Neuronal stem cell (in vitro differentiated cells): ENCODE results near the gene AVPR2.
A peak's percentile ranks its signal among the peaks of the same experiment; 100 is the strongest.

Experiments
- DNase-seq: peaks from one replicate; pipeline ENCODE4 v3.0.0-alpha.2; 2013; ENCODE audit warnings: low spot score
- H2AFZ ChIP-seq: one replicate; pipeline ENCODE4 v1.6.1; 2013; ENCODE audit warnings: mild to moderate bottlenecking, low read length, inconsistent platforms
- H2AK5ac ChIP-seq: 2 replicates; pipeline ENCODE4 v1.6.1; 2013; ENCODE audit warnings: low read depth, mild to moderate bottlenecking, inconsistent platforms, low read length, moderate library complexity, mixed read lengths
- H2BK120ac ChIP-seq: 2 replicates; pipeline ENCODE4 v1.6.1; 2013; ENCODE audit warnings: low read depth, mild to moderate bottlenecking, inconsistent platforms, low read length, moderate library complexity, mixed read lengths
- H2BK12ac ChIP-seq: one replicate; pipeline ENCODE4 v1.6.1; 2013; ENCODE audit warnings: low read length, inconsistent platforms
- H2BK15ac ChIP-seq: 2 replicates; pipeline ENCODE4 v1.6.1; 2013; ENCODE audit warnings: mild to moderate bottlenecking, low read length, inconsistent platforms, mixed read lengths
- H2BK5ac ChIP-seq: one replicate; pipeline ENCODE4 v1.6.1; 2013; ENCODE audit warnings: inconsistent platforms, mild to moderate bottlenecking, low read length, moderate library complexity
- H3K14ac ChIP-seq: one replicate; pipeline ENCODE4 v1.6.1; 2013; ENCODE audit warnings: low read length, inconsistent platforms
- H3K18ac ChIP-seq: 2 replicates; pipeline ENCODE4 v1.6.1; 2013; ENCODE audit warnings: low read length, inconsistent platforms
- H3K23ac ChIP-seq: 2 replicates; pipeline ENCODE4 v1.6.1; 2013; ENCODE audit warnings: low read depth, mild to moderate bottlenecking, mixed read lengths, low read length, inconsistent platforms; ENCODE audit not compliant: poor library complexity
- H3K27ac ChIP-seq: replicated peaks from 3 replicates; pipeline ENCODE4 v1.5.1; 2013; ENCODE audit warnings: low read length, inconsistent platforms
- H3K27me3 ChIP-seq, 3 experiments: 2 replicates each; pipeline ENCODE4 v1.6.1; 2013; ENCODE audit warnings: low read length in 3 of 3, mild to moderate bottlenecking in 2 of 3, inconsistent platforms in 1 of 3, low read depth in 1 of 3, mixed read lengths in 1 of 3, moderate library complexity in 1 of 3; ENCODE audit not compliant: control insufficient read depth in 3 of 3, insufficient read depth in 3 of 3
- H3K36me3 ChIP-seq, 2 donors: replicated peaks in 1 of 2; 2 replicates each; pipeline ENCODE4 v1.6.1; 2013; ENCODE audit warnings: low read length in 2 of 2; ENCODE audit not compliant: control insufficient read depth in 2 of 2, insufficient read depth in 2 of 2
- H3K4ac ChIP-seq: 2 replicates; pipeline ENCODE4 v1.6.1; 2013; ENCODE audit warnings: inconsistent platforms, mild to moderate bottlenecking, low read length, moderate library complexity
- H3K4me1 ChIP-seq, 2 donors: 1 replicate in 1 of 2; 2 replicates in 1 of 2; pipeline ENCODE4 v1.6.1; 2013; ENCODE audit warnings: low read length in 2 of 2, low read depth in 1 of 2; ENCODE audit not compliant: control insufficient read depth in 2 of 2, insufficient read depth in 1 of 2
- H3K4me2 ChIP-seq: one replicate; pipeline ENCODE4 v1.6.1; 2013; ENCODE audit warnings: mild to moderate bottlenecking, low read length, inconsistent platforms; ENCODE audit not compliant: insufficient read depth, poor library complexity, severe bottlenecking
- H3K4me3 ChIP-seq, 2 donors: 2 replicates each; pipeline ENCODE4 v1.5.1; 2013; ENCODE audit warnings: low read length in 2 of 2, mild to moderate bottlenecking in 2 of 2, inconsistent platforms in 1 of 2, moderate library complexity in 1 of 2
- H3K79me1 ChIP-seq: one replicate; pipeline ENCODE4 v1.6.1; 2013; ENCODE audit warnings: low read depth, mild to moderate bottlenecking, inconsistent platforms, low read length, moderate library complexity
- H3K9ac ChIP-seq: one replicate; pipeline ENCODE4 v1.6.1; 2013; ENCODE audit warnings: mild to moderate bottlenecking, low read depth, low read length, inconsistent platforms; ENCODE audit not compliant: poor library complexity
- H3K9me3 ChIP-seq, 2 donors: replicated peaks in 1 of 2; 2 replicates each; pipeline versions ENCODE3 to v1.6.1; 2013; ENCODE audit warnings: low read length in 2 of 2, mild to moderate bottlenecking in 2 of 2, inconsistent platforms in 1 of 2, low read depth in 1 of 2, mixed read lengths in 1 of 2, moderate library complexity in 1 of 2; ENCODE audit not compliant: control insufficient read depth in 2 of 2, insufficient read depth in 1 of 2
- H4K8ac ChIP-seq: one replicate; pipeline ENCODE4 v1.6.1; 2013; ENCODE audit warnings: low read depth, mild to moderate bottlenecking, inconsistent platforms, low read length, moderate library complexity
- H4K91ac ChIP-seq: one replicate; pipeline ENCODE4 v1.6.1; 2013; ENCODE audit warnings: low read length, low read depth, mild to moderate bottlenecking, inconsistent platforms; ENCODE audit not compliant: poor library complexity
- WGBS, 2 donors: extraction: QIAGEN DNeasy Blood & Tissue Kit; methylation state at CpG; one replicate each; pipeline ENCODE4 v1.1.7; 2013; ENCODE audit warnings: missing lambda C conversion rate in 2 of 2, mixed read lengths in 1 of 2; ENCODE audit not compliant: insufficient read length in 2 of 2, insufficient replicate concordance in 1 of 2; ENCODE audit errors: extremely low coverage in 2 of 2; 5-methylcytosine and 5-hydroxymethylcytosine counted together

Gene AVPR2

GRCh38 chrX:153876112-153876491, 28.4 kb upstream of the AVPR2 start:
- peaks cover 0 to 4% (median 2%) of the 10 kb centered on the region in 3 experiments for H3K27me3 ChIP-seq
- H2BK5ac ChIP-seq: no peak overlapping the region
- H2AK5ac ChIP-seq: no peak overlapping the region
- no peak overlapping the region for H4K91ac ChIP-seq
- H3K9ac ChIP-seq: no peak overlapping the region
- peaks cover 48 to 54% of the 10 kb centered on the region in 2 donors for H3K4me1 ChIP-seq
- no peak overlapping the region for H3K4me2 ChIP-seq
- no peak overlapping the region for H3K27ac ChIP-seq
- no peaks in the 10 kb centered on the region for H3K9me3 ChIP-seq
- H3K4ac ChIP-seq: no peak overlapping the region
- no peak for DNase-seq
- H3K79me1 ChIP-seq: peaks cover 1% of the 10 kb centered on the region
- H2BK120ac ChIP-seq: no peak overlapping the region
- H2BK12ac ChIP-seq: no peak overlapping the region
- H3K4me3 ChIP-seq: peak overlapping the region in 1 of 2 donors; percentile 16
- no peak overlapping the region for H3K18ac ChIP-seq
- H3K36me3 ChIP-seq: peaks cover 0 to 3% of the 10 kb centered on the region in 2 donors
- no peak overlapping the region for H2AFZ ChIP-seq
- no peak overlapping the region for H4K8ac ChIP-seq
- no peak overlapping the region for H2BK15ac ChIP-seq
- no CpG with 5 or more reads among the region's 3 CpGs for WGBS, 2 donors
- no peak overlapping the region for H3K23ac ChIP-seq
- no peak overlapping the region for H3K14ac ChIP-seq

GRCh38 chrX:153877571-153878261, 26.8 kb upstream of the AVPR2 start:
- no peak overlapping the region for H2BK5ac ChIP-seq
- H2BK120ac ChIP-seq: no peak overlapping the region
- H3K4me1 ChIP-seq: peaks cover 49 to 56% of the 10 kb centered on the region in 2 donors
- no peak overlapping the region for H3K4me2 ChIP-seq
- H4K8ac ChIP-seq: no peak overlapping the region
- no peak overlapping the region for H3K23ac ChIP-seq
- H3K9me3 ChIP-seq: no peaks in the 10 kb centered on the region
- WGBS, 2 donors: no CpG with 5 or more reads among the region's 8 CpGs
- peaks cover 0 to 7% (median 2%) of the 10 kb centered on the region in 3 experiments for H3K27me3 ChIP-seq
- H3K36me3 ChIP-seq: peaks cover 0 to 3% of the 10 kb centered on the region in 2 donors
- no peak overlapping the region for H3K4me3 ChIP-seq
- no peak overlapping the region for H2AFZ ChIP-seq
- no peak overlapping the region for H3K27ac ChIP-seq
- peaks cover 1% of the 10 kb centered on the region for H3K79me1 ChIP-seq
- no peak overlapping the region for H3K9ac ChIP-seq
- no peak overlapping the region for H2AK5ac ChIP-seq
- no peak overlapping the region for H3K4ac ChIP-seq
- DNase-seq: no peak
- no peak overlapping the region for H3K18ac ChIP-seq
- no peak overlapping the region for H3K14ac ChIP-seq
- no peak overlapping the region for H2BK15ac ChIP-seq
- no peak overlapping the region for H4K91ac ChIP-seq
- H2BK12ac ChIP-seq: no peak overlapping the region

GRCh38 chrX:153878345-153878744, 26.1 kb upstream of the AVPR2 start:
- no peak overlapping the region for H2BK15ac ChIP-seq
- H4K8ac ChIP-seq: no peak overlapping the region
- H3K36me3 ChIP-seq: no peaks in the 10 kb centered on the region
- no peak overlapping the region for H3K4ac ChIP-seq
- H3K27ac ChIP-seq: no peak overlapping the region
- H3K4me3 ChIP-seq: no peak overlapping the region
- H2BK12ac ChIP-seq: no peak overlapping the region
- H3K9me3 ChIP-seq: no peaks in the 10 kb centered on the region
- H3K14ac ChIP-seq: no peak overlapping the region
- H4K91ac ChIP-seq: no peak overlapping the region
- no peak overlapping the region for H3K18ac ChIP-seq
- H3K79me1 ChIP-seq: peaks cover 1% of the 10 kb centered on the region
- no peak for DNase-seq
- H3K23ac ChIP-seq: no peak overlapping the region
- peaks cover 0 to 13% (median 2%) of the 10 kb centered on the region in 3 experiments for H3K27me3 ChIP-seq
- H2AFZ ChIP-seq: no peak overlapping the region
- no peak overlapping the region for H2BK5ac ChIP-seq
- no CpG with 5 or more reads among the region's 5 CpGs for WGBS, 2 donors
- H3K4me2 ChIP-seq: no peak overlapping the region
- H3K9ac ChIP-seq: no peak overlapping the region
- H2BK120ac ChIP-seq: no peak overlapping the region
- H2AK5ac ChIP-seq: no peak overlapping the region
- H3K4me1 ChIP-seq: peaks cover 46 to 60% of the 10 kb centered on the region in 2 donors

GRCh38 chrX:153878969-153879653, 25.4 kb upstream of the AVPR2 start:
- Histone ChIP-seq H2BK15ac (peak overlapping the region; percentile 85), H2BK5ac (peak overlapping the region; percentile 53), H3K4me2 (peak overlapping the region; percentile 40), H3K23ac (no peak overlapping the region), H4K8ac (no peak overlapping the region), H3K9me3 (no peaks in the 10 kb centered on the region), H2AFZ (peak overlapping the region; percentile 38), H3K36me3 (no peaks in the 10 kb centered on the region), H2BK12ac (peak overlapping the region; percentile 22), H3K27ac (peak overlapping the region; percentile 75), H2AK5ac (peak overlapping the region; percentile 86), H3K9ac (peak overlapping the region; percentile 21), H3K4me3 (peak overlapping the region in 1 of 2 donors; percentile 33), H2BK120ac (peak overlapping the region; percentile 17), H4K91ac (no peak overlapping the region), H3K79me1 (peaks cover 1% of the 10 kb centered on the region), H3K14ac (no peak overlapping the region), H3K18ac (peak overlapping the region; percentile 89), H3K27me3 (peaks cover 0 to 19% (median 4%) of the 10 kb centered on the region in 3 experiments), H3K4ac (peak overlapping the region; percentile 66), H3K4me1 (peaks cover 42 to 65% of the 10 kb centered on the region in 2 donors)
- DNase-seq: no peak
- WGBS, 2 donors: no CpG with 5 or more reads among the region's 28 CpGs
